ENCODE data around the gene ZSCAN21. TPM values are rescaled to one million over a fixed set of nuclear protein-coding genes. Genes with fewer than 3 reads are reported as not detected.

Gene ZSCAN21
- total and polyA plus RNA-seq, 2 of the 4 experiments (the other 2 are of a cell fraction), result 11.5 to 13.3 TPM

- in situ Hi-C loops (cut with MboI; ENCODE audit: low sequenced_read_pairs) (no loop called here), intact Hi-C loops (cut with micrococcal nuclease) (no loop called here), dilution Hi-C loops (cut with HindIII; ENCODE audit: low sequenced_read_pairs, unreplicated experiment) (no loop called here)
- no TSS peak for BruUV-seq (replicated peaks)
- Histone ChIP-seq H4K5ac (ENCODE audit: low read depth, low read length) (no peak overlapping the region), H3K4me2 (ENCODE audit: low read depth, low read length) (peak overlapping the region; percentile 85), H3K4me3 (ENCODE audit: insufficient read depth, low read depth, low read length) (peak overlapping the region; percentile 54), H2BK120ac (ENCODE audit: low read depth, low read length) (no peak overlapping the region), H3K56ac (ENCODE audit: extremely low read depth, insufficient read depth, low read length) (no peak overlapping the region; the same call in 1 of the 2 replicates), H3K27me3 (ENCODE audit: control insufficient read depth, insufficient read depth, low read length) (no peaks in the 10 kb centered on the region), H3K14ac (replicated peaks; ENCODE audit: low read depth, low read length) (peak overlapping the region; percentile 74), H3K23ac (ENCODE audit: low read depth, low read length) (peak overlapping the region; percentile 65; the same call in 1 of the 2 replicates), H3K27ac (ENCODE audit: insufficient read depth, low read length) (peak overlapping the region; percentile 24; the same call in 1 of the 2 replicates), H2BK5ac (ENCODE audit: low read depth, low read length, poor library complexity, severe bottlenecking) (no peak overlapping the region), H3K79me1 (ENCODE audit: low read depth in 1 of 2, low read length in 2 of 2) (peaks cover 33 to 70% of the 10 kb centered on the region in 2 experiments), H2BK15ac (ENCODE audit: low read depth, low read length) (no peak overlapping the region), H2BK20ac (ENCODE audit: low read depth, low read length) (no peak overlapping the region), H4K20me1 (ENCODE audit: insufficient read depth, low read length) (peaks cover 7% of the 10 kb centered on the region; the same call in 1 of the 2 replicates), H3K36me3 (ENCODE audit: control insufficient read depth, insufficient read depth, low read length) (peaks cover 46% of the 10 kb centered on the region), H3K4ac (ENCODE audit: low read depth, low read length) (peak overlapping the region; percentile 72), H2AK9ac (replicated peaks; ENCODE audit: low read depth, low read length, poor library complexity) (peak overlapping the region; percentile 77), H3K9ac (ENCODE audit: low read depth, low read length) (peak overlapping the region; percentile 75), H2AFZ (replicated peaks; ENCODE audit: low read length, poor library complexity) (no peak overlapping the region), H3K4me1 (ENCODE audit: control insufficient read depth, insufficient read depth, low read length) (peaks cover 15% of the 10 kb centered on the region), H4K8ac (ENCODE audit: low read depth in 2 of 2, low read length in 2 of 2) (peak overlapping the region in 1 of 2 experiments; percentile 19; a peak in 1 of 4 replicates), H3K18ac (ENCODE audit: low read depth, low read length) (no peak overlapping the region), H3K9me1 (ENCODE audit: insufficient read depth, low read length) (peaks cover 5% of the 10 kb centered on the region; the same call in 1 of the 2 replicates), H2AK5ac (ENCODE audit: low read depth, low read length) (peak overlapping the region; percentile 6), H3K9me3 (ENCODE audit: control insufficient read depth, insufficient read depth, low read length) (no peaks in the 10 kb centered on the region), H4K91ac (ENCODE audit: insufficient read depth, low read depth, low read length) (0 out of 2 replicates have a peak overlapping the region, but pooled peaks have one; percentile 36)
- POLR2A ChIA-PET (ENCODE audit: unreplicated experiment), result no interaction called here
- WGBS, 2 experiments (ENCODE audit: extremely low coverage in 2 of 2, insufficient read length in 1 of 2), result 77% methylated on average over 12 of the region's 12 CpGs; no CpG with 5 or more reads in 1 of the 2 experiments
- DNase-seq (no peak), ATAC-seq (ENCODE audit: low read depth) (no peak)
- TF ChIP-seq CEBPB (IDR thresholded peaks at IDR 0.05; ENCODE audit: low read depth, low read length) (no peak), RAD21 (IDR thresholded peaks at IDR 0.05; ENCODE audit: low read length) (no peak), FOS (IDR thresholded peaks at IDR 0.05; ENCODE audit: low read depth, low read length) (no peak), POLR2A (IDR thresholded peaks at IDR 0.05; ENCODE audit: low read depth, low read length) (no peak), RCOR1 (IDR thresholded peaks at IDR 0.05; ENCODE audit: insufficient replicate concordance, low read length) (no peak), USF2 (IDR thresholded peaks at IDR 0.05; ENCODE audit: low read depth, low read length) (no peak), MAFK (IDR thresholded peaks at IDR 0.05; ENCODE audit: low read depth, low read length) (no peak), MXI1 (IDR thresholded peaks at IDR 0.05; ENCODE audit: borderline replicate concordance, low read depth, low read length) (no peak), MAZ (IDR thresholded peaks at IDR 0.05; ENCODE audit: borderline replicate concordance, low read depth, low read length) (no peak), BHLHE40 (IDR thresholded peaks at IDR 0.05; ENCODE audit: low read depth, low read length) (no peak), NFE2L2 (IDR thresholded peaks at IDR 0.05; ENCODE audit: low read depth, low read length) (no peak), SMC3 (IDR thresholded peaks at IDR 0.05; ENCODE audit: low read depth, low read length) (no peak), RFX5 (IDR thresholded peaks at IDR 0.05; ENCODE audit: low read depth, low read length) (no peak), CTCF (conservative IDR thresholded peaks at IDR 0.05; ENCODE audit: low read depth, low read length) (no peak), ELK1 (IDR thresholded peaks at IDR 0.05; ENCODE audit: borderline replicate concordance, low read depth, low read length) (no peak), CHD1 (IDR thresholded peaks at IDR 0.05; ENCODE audit: low read depth, low read length) (no peak)
- CTCF ChIA-PET, result no interaction called here
Measured at GRCh38 chr7:100099452-100099851, 49.9 kb downstream of the ZSCAN21 start.

Data from IMR-90 (cell line).